Parathyroid adenoma (tissue), 2 donors: ENCODE results near the gene DPM2.

Source experiments
- H2AFZ ChIP-seq: fragments of 300-600 bp; sonication (generic); one replicate; pipeline ENCODE4 v1.7.0; 2017; ENCODE audit warnings: antibody characterized with exemption, mild to moderate bottlenecking
- H3K27ac ChIP-seq: fragments of 300-600 bp; sonication (generic); one replicate; pipeline ENCODE4 v1.7.0; 2017
- H3K27me3 ChIP-seq: fragments of 300-600 bp; sonication (generic); one replicate; pipeline ENCODE4 v1.7.0; 2017; ENCODE audit warnings: low read length; ENCODE audit not compliant: control insufficient read depth, insufficient read depth
- H3K36me3 ChIP-seq: fragments of 300-600 bp; sonication (generic); one replicate; pipeline ENCODE4 v1.7.0; 2017; ENCODE audit warnings: low read length; ENCODE audit not compliant: control insufficient read depth, insufficient read depth
- H3K4me1 ChIP-seq: fragments of 300-600 bp; sonication (generic); one replicate; pipeline ENCODE4 v1.7.0; 2017; ENCODE audit warnings: control low read depth
- H3K4me2 ChIP-seq: fragments of 300-600 bp; sonication (generic); one replicate; pipeline ENCODE4 v1.7.0; 2017; ENCODE audit warnings: low read length
- H3K4me3 ChIP-seq: fragments of 300-600 bp; sonication (generic); one replicate; pipeline ENCODE4 v1.7.0; 2017; ENCODE audit warnings: low read depth, low read length
- H3K79me2 ChIP-seq: fragments of 300-600 bp; sonication (generic); one replicate; pipeline ENCODE4 v1.7.0; 2017; ENCODE audit warnings: control low read depth
- H3K9ac ChIP-seq: fragments of 300-600 bp; sonication (generic); one replicate; pipeline ENCODE4 v1.7.0; 2017; ENCODE audit warnings: mild to moderate bottlenecking
- H3K9me3 ChIP-seq: fragments of 300-600 bp; sonication (generic); one replicate; pipeline ENCODE4 v1.7.0; 2017; ENCODE audit warnings: low read length; ENCODE audit not compliant: control insufficient read depth
- CTCF ChIP-seq: fragments of 300-600 bp; sonication (generic); IDR thresholded peaks from one replicate; pipeline ENCODE4 v1.7.0; 2017; ENCODE audit warnings: antibody characterized with exemption, mild to moderate bottlenecking
- donor health status: primary hyperparathyroidism.

Gene DPM2

GRCh38 chr9:127942216-127943010 is 4.8 kb upstream of the DPM2 start:
- Histone ChIP-seq H3K36me3 (no peaks in the 10 kb centered on the region), H3K4me2 (no peak overlapping the region), H3K9ac (no peak overlapping the region), H3K27me3 (no peaks in the 10 kb centered on the region), H3K4me1 (no peaks in the 10 kb centered on the region), H2AFZ (no peak overlapping the region), H3K27ac (no peak overlapping the region), H3K4me3 (no peak overlapping the region), H3K79me2 (no peaks in the 10 kb centered on the region), H3K9me3 (no peaks in the 10 kb centered on the region)
- peak; percentile 64 for TF ChIP-seq CTCF

GRCh38 chr9:127941961-127942215 is 4.2 kb upstream of the DPM2 start:
- no peak for TF ChIP-seq CTCF
- H3K27me3 ChIP-seq = no peaks in the 10 kb centered on the region
- H3K79me2 ChIP-seq = peaks cover 2% of the 10 kb centered on the region
- no peak overlapping the region for H3K27ac ChIP-seq
- no peaks in the 10 kb centered on the region for H3K36me3 ChIP-seq
- no peak overlapping the region for H3K9ac ChIP-seq
- H3K4me2 ChIP-seq = no peak overlapping the region
- no peaks in the 10 kb centered on the region for H3K4me1 ChIP-seq
- H3K9me3 ChIP-seq = no peaks in the 10 kb centered on the region
- H3K4me3 ChIP-seq = no peak overlapping the region
- no peak overlapping the region for H2AFZ ChIP-seq

DNA sequence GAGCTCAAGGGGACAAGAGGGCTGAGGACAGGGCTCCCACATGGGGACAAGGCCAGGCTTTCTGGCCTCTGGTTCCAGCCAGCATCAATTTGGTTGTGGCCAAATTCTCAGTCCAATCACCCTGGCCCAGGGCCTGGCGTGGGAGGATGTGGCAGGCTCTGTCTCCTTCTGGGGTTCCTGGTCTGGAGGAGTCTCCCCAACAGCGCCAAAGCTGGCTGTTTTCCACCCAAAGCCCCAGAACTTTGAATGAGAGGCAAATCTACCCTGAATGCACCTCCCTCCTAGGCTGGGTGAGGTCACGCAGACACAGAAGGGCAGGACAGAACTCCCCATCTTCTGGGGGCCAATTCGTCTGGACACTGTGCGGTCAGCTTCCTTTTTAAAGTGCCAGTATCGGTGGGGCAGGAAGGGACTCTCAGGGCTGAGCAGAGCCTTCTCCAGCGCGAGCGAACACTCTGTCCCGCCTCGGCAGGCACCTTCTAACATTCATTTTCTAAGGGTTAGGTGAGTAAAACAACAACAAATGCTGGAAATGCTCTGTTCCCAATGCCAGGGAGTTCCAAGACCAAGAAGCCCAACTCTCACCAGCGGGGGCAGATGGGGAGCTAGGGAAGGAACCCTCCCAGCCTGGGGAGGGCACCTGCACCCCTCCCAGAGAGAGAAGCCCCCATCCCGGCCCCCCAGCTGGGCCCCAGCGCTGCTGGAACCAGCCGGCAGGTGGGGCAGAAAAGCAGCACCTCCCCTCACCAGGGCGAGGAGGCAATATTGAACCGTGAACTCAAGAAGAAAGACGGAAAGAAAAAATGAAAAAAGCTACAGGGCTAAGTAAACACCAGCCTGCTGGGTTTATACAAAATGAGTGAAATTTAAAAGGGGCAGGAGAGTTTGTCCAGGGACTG is 3.7 kb upstream of the DPM2 start:
- no peak for TF ChIP-seq CTCF
- no peak overlapping the region for H3K9ac ChIP-seq

DNA sequence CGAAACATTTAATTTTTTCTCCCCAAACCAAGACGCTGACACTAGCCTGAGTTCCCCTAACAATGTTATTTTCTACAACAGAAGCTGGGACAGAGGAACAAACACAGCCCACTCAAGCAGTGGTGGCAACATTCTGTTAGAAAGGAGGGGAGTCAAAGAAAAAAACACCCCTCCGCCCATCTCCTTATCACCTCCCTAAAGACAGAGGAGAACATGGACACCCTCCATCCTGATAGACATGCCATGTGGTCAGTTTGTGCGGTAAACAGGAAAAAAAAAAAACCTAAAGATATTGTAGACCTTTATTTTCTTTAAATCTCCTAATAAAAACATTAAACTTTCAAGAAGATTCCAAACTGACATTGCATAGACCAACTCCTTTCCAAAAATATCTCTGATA is 2.9 kb upstream of the DPM2 start:
- Histone ChIP-seq H3K4me3 (no peak overlapping the region), H3K4me2 (no peak overlapping the region), H3K9ac (no peak overlapping the region), H3K36me3 (no peaks in the 10 kb centered on the region), H3K79me2 (peaks cover 5% of the 10 kb centered on the region), H3K27ac (no peak overlapping the region), H3K27me3 (no peaks in the 10 kb centered on the region), H3K4me1 (no peaks in the 10 kb centered on the region), H2AFZ (no peak overlapping the region), H3K9me3 (no peaks in the 10 kb centered on the region)
- TF ChIP-seq CTCF = no peak

More for the DNA sequence above, 3.7 kb upstream of the DPM2 start:
- Histone ChIP-seq H3K4me3 (no peak overlapping the region), H3K9me3 (no peaks in the 10 kb centered on the region), H3K4me2 (no peak overlapping the region), H3K36me3 (no peaks in the 10 kb centered on the region), H3K4me1 (no peaks in the 10 kb centered on the region), H3K27me3 (no peaks in the 10 kb centered on the region), H2AFZ (no peak overlapping the region), H3K79me2 (peaks cover 3% of the 10 kb centered on the region), H3K27ac (no peak overlapping the region)
